ENCODE data around the gene TEKT1.

Gene TEKT1

DNA sequence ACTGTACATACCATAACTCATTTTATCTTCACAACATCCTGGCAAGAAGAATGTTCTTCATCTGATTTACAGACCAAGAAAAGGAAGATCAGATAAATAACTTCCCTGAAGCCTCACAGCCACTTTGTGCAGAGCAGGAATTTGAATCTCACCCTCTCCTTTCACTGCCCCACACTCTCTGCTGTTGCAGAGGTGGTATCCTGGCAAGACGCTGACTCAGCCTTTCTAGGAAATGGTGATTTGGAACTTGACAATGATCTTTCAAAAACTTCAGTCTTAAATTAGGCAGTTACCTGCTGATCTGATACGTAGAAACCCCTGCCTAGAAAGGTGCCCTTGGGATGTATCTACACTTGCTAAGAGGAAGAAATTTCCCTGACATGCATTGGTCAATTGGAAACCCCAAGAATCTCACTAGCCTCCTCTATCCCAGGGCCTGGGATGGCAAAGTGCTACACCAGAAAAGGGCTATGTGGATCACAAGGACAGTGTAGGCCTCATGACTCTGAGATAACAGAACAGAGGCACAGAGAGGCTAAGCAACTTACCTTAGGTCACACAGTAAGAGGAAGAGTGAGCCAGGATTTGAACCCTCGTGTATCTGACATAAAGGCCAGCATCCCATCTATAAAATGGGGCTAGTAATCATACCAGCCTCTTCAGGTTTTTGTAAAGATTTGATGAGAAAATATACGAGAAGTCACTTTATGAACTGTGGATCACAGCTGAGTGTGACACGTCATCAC, 37.6 kb downstream of the TEKT1 start:
- TF ChIP-seq, protein P1, sequence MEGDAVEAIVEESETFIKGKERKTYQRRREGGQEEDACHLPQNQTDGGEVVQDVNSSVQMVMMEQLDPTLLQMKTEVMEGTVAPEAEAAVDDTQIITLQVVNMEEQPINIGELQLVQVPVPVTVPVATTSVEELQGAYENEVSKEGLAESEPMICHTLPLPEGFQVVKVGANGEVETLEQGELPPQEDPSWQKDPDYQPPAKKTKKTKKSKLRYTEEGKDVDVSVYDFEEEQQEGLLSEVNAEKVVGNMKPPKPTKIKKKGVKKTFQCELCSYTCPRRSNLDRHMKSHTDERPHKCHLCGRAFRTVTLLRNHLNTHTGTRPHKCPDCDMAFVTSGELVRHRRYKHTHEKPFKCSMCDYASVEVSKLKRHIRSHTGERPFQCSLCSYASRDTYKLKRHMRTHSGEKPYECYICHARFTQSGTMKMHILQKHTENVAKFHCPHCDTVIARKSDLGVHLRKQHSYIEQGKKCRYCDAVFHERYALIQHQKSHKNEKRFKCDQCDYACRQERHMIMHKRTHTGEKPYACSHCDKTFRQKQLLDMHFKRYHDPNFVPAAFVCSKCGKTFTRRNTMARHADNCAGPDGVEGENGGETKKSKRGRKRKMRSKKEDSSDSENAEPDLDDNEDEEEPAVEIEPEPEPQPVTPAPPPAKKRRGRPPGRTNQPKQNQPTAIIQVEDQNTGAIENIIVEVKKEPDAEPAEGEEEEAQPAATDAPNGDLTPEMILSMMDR (IDR thresholded peaks at IDR 0.05; ENCODE audit: low read depth, low read length, missing control alignments) = no peak
- H3K4me3 ChIP-seq (replicated peaks; ENCODE audit: low read depth, low read length) = no peak overlapping the region
- DNase-seq (ENCODE audit: extremely low read depth, low read depth) = no peak

DNA sequence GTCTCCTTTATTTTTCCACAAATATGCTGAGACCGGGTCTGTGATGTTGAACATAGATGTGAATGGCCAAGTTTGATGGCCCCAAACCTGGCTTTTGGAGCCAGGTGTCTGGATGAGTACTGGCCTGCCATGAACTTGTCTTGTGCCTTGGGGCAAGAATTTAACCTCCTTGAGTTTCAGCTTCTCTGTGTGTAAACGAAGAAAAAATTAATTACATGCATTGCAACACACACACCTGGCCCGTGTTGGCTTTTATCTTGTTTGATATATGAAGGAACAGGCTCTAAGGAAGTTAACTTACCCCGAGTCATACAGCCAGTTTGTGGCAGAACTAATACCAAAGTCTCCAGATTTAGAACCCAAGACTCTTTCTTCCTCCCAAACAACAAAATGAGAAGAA, 42.4 kb downstream of the TEKT1 start:
- DNase-seq (ENCODE audit: extremely low read depth, low read depth) = no peak
- TF ChIP-seq, protein P1 (IDR thresholded peaks at IDR 0.05; ENCODE audit: low read depth, low read length, missing control alignments) = no peak
- no peak overlapping the region for H3K4me3 ChIP-seq (replicated peaks; ENCODE audit: low read depth, low read length)

DNA sequence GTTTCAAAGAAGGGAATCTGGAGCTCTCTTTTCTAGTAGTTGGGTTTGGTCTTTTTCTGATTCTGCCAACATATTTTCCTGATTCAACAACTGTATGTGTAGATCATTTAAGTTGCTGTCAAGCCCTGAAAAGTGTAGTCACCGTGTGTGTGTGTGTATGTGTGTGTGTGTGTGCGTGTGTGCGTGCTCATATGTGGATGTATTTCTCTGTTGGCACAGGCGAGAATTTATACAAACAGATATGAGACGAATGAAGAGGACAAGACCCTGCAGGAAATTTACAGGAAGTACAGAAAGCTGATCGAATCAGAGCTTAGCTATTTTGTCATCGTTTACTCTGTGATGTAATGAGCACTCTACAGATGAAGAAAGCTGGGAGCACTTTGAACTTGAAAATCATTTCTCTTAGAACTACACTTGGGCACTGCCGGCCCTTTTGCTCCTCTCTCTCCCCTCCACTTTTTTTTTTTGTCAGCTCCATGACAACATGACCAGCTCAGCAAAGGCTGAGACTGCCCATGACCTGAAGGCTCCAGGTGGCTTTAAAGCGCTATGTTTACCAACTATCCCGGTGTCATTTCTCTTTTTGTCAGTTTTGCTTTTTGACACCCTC, 44.3 kb downstream of the TEKT1 start:
- TF ChIP-seq, protein P1 (IDR thresholded peaks at IDR 0.05; ENCODE audit: low read depth, low read length, missing control alignments) = no peak
- H3K4me3 ChIP-seq (replicated peaks; ENCODE audit: low read depth, low read length) = no peak overlapping the region
- DNase-seq (ENCODE audit: extremely low read depth, low read depth) = no peak

DNA sequence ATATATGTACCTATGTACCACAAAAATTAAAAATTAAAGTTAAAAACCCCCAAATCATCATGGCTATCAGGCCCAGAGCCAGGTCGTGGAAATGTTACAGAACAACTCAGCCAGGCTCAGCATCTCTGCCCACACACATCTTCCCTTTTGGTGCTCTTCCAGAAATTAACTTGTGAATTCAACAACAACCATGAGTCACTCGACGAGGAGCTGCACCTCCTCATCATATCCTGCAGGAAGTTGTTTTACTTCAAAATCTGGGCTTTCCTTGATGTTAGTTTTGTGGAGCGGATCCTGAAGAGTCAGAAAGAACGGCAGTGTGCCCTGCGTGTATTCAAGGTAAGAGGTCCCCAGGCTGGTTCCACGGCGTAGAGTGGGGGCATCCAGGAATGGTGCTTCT, 44.9 kb downstream of the TEKT1 start:
- peak; percentile 16 for DNase-seq (ENCODE audit: extremely low read depth, low read depth)
- H3K4me3 ChIP-seq (replicated peaks; ENCODE audit: low read depth, low read length) = no peak overlapping the region
- TF ChIP-seq, protein P1 (IDR thresholded peaks at IDR 0.05; ENCODE audit: low read depth, low read length, missing control alignments) = no peak

DNA sequence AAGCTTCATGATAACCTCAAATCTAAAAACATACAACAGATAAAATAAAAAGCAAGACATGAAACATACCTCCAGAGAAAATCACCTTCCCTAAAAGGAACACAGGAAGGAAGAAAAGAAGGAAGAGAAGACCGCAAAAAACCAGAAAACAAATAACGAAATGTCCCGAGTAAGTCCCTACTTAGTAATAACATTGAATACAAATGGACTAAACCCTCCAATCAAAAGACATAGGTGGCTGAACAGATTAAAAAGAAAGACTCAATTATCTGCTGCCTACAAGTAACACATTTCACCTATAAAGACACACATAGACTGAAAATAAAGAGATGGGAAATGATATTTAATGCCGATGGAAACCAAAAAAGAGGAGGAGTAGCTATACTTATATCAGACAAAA, 49.3 kb downstream of the TEKT1 start:
- DNase-seq (ENCODE audit: extremely low read depth, low read depth) = no peak
- no peak overlapping the region for H3K4me3 ChIP-seq (replicated peaks; ENCODE audit: low read depth, low read length)
- TF ChIP-seq, protein P1 (IDR thresholded peaks at IDR 0.05; ENCODE audit: low read depth, low read length, missing control alignments) = no peak

DNA sequence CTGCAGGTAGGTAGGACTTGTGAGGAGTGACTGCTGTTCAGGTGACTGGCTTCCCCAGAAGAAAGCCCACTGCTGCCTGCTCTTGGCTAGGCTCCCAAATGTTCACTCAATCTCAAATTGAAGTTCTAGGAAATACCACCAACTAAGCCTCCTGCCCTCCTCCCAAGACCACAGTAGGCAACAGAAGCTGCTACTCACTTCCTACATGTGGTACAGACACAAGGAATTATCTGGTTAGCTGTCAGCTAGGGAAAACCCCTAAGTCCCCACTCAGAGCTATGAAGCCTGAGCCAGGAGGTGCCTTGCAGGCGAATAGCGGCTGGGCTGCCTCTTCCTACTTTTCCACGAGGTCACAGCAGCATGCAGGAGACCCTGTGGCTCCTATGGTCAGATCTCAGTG, 50.6 kb downstream of the TEKT1 start:
- H3K4me3 ChIP-seq (replicated peaks; ENCODE audit: low read depth, low read length) = no peak overlapping the region
- DNase-seq (ENCODE audit: extremely low read depth, low read depth) = no peak
- TF ChIP-seq, protein P1 (IDR thresholded peaks at IDR 0.05; ENCODE audit: low read depth, low read length, missing control alignments) = no peak

Data from HFF-Myc (cell line).